ELF-1 (cell line): ENCODE measurements around the gene FAM222A.
A peak's percentile ranks its signal among the peaks of the same experiment; 100 is the strongest.

ENCODE experiments used
- DNase-seq: peaks from one replicate; pipeline ENCODE4 v3.0.0-alpha.2; 2016; ENCODE audit warnings: low read depth, low spot score

Gene FAM222A

DNA sequence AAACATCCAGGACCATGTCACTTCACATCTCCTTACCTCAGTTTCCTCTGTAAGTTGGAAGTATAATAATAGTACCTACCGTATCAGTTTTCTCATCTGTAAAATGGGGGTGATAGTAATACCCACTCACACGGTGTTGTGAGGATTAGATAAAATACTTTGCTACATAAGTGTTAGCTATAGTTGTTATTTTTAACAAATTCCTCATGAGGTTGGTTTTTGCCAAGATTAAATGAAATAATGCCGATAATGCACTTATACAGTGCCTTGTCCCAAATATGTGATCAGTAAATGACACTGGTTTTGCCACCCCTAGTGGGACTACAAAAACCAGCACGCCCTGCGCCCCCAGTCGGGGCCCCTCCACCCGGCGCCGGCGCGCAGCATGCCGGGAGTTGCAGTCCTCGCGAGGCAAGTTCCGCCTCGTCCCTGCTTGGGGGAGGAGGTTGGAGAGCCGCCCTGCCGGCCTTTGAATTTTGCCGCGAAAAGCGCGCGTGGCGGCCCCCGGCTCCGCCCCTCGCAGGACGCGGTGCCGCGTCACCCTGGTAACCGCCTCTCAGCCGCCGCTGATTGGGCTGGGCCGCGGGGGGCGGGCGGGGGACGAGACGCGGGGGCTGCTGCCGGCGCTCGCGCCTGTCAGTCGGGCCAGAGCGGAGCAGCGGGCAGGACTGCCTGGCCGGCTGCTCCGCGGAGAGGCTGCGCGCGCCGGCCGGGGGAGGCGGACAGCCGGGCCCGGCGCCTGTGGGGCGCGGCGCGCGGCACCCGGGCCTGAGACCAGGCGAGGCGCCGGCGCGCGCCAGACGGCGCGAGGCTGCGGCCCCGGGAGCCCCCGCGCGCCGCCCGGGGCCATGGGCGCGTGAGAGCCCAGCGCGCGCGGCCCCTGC, at the start of gene FAM222A:
Gene FAM222A (plus strand): TSS at position 639 of the 884 bp plus-strand sequence. CDS start 30,322 bp downstream, outside the sequence.
- peak; percentile 99 for DNase-seq

DNA sequence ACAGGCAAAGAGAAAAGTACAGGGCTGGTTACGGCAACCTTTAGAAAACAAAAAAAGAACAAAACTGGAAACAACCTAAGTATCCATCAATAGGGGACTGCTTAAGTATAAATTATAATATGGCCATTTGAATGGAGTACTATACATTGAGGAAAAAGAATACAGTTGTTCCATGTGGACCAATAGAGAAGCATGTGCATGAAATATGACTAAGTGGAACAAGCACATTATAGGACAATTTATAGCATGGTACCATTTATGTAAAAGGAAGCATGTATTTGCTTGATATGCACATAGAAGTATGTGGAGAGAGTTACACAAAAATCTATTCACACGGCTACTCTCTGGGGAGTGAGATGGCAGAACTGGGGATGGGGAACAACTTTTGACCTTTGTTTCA, 49.2 kb upstream of the FAM222A start:
- DNase-seq, result no peak

- no peak for DNase-seq
Observed at GRCh38 chr12:109666068-109666467, 47.6 kb upstream of the FAM222A start.

DNA sequence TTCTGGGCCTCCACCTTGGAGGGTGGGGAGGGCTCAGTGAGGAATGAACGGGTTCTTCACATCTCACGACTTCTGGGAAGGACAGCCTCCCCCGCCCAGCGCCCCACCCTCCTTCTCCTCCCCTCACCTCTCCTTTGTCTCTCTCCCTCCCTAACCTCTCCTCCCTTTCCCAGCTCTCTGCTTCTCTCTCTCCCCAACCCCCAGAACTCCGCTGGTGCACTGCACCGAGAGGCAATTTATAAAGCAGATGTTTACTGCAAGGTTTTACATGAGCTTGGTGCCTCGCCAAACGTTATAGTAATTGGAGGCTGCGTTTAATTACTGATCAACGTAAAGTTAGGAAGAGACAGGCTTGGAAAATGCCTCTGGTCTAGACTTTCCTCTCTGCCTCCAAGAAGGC, 42.9 kb upstream of the FAM222A start:
- peak; percentile 37 for DNase-seq

- DNase-seq, result no peak
Observed at GRCh38 chr12:109671502-109671901, 42.1 kb upstream of the FAM222A start.

DNA sequence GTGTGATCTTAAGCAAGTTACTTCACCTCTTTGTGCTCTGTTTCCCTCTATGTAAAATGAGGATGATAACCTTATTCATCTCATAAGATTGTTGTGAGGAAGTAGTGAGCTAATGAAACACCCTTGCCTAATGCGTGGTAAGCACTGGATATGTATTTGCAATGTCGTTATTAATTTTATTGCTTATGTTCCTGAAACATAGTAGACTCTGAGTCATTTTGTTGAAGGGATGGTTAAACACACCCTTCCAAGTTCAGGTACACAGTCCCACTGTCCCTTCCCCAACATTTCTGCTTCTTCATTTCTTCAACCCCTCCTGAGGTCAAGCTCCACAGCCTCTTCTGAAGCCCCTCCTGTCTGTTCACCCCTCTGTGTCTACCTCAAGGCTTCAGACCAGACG, 40.2 kb upstream of the FAM222A start:
- DNase-seq, result no peak

DNA sequence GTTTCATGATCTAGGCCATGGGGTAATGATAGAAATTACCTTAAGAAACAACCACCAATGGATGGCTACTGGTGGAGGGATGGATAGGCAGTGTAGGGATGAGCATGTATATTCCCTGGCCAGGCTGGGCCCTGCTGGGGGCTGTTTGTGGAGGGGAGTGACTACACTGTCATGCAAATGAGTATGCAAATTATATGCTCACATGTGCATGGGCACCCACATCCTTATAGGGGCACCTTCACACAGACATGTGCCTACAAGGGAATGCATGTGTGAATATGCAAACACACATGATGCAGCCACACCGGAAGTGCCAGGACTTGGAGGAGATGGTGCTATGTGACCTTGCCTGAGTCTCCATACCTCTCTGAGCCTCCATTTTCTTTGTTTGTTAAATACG, 39.7 kb upstream of the FAM222A start:
- DNase-seq, result no peak

DNA sequence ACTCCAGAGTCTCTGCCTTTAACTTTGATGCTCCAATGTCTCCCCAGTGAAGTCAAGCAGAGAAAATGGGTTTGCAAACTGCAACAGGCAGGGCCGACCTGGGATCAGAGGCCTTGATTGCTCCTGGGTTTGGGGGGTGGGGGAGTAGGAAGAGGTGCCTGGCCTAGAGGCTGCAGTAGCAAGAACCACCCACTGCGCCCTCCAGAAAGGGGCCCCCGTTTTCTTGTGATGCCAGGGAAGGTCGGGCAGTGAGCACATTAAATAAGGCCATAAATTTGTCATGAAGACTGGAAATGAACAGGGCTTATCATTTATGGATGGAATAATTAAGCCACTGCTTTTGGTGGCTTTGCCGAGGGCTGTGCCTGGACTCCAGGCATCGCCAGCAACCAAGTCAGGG, 38.2 kb upstream of the FAM222A start:
- DNase-seq, result no peak

- DNase-seq, result no peak
Observed at GRCh38 chr12:109677279-109677691, 36.3 kb upstream of the FAM222A start.

- DNase-seq, result peak; percentile 32
Observed at GRCh38 chr12:109678719-109679118, 34.9 kb upstream of the FAM222A start.

DNA sequence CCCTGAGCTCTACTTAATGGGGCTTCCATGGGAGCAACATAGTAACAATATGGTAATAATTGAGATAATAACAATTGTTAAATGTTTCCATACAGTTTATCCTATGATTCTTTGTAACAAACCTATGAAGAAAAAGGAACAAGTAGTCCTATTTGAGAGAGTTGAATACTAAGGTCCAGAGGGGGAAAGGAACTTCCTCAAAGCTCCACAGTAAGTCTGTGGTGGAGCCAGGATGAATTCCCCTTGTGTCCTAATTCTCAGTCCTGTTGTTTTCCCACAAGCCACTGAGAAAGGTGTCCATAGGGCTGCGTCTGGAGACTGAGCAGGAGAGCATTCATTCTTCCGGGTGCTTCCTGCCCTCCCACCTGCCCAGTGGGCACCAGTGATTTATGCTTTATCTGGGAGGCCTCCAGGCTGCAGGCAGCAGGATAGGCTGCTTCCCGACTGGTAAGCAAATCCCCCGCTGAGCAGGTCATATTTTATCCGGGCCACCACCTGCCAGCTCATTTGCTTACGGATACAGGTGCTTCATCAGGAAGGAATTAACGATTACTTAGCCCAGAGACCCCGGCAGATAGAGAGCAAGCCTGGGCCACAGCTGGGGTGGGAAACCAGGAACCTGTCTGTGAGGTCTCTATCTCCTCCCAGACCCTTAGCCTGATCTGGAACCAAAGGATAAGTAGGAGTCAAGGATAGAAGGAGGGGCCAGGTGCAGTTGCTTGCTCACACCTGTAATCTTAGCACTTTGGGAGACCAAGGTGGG, 33.9 kb upstream of the FAM222A start:
- DNase-seq, result no peak

DNA sequence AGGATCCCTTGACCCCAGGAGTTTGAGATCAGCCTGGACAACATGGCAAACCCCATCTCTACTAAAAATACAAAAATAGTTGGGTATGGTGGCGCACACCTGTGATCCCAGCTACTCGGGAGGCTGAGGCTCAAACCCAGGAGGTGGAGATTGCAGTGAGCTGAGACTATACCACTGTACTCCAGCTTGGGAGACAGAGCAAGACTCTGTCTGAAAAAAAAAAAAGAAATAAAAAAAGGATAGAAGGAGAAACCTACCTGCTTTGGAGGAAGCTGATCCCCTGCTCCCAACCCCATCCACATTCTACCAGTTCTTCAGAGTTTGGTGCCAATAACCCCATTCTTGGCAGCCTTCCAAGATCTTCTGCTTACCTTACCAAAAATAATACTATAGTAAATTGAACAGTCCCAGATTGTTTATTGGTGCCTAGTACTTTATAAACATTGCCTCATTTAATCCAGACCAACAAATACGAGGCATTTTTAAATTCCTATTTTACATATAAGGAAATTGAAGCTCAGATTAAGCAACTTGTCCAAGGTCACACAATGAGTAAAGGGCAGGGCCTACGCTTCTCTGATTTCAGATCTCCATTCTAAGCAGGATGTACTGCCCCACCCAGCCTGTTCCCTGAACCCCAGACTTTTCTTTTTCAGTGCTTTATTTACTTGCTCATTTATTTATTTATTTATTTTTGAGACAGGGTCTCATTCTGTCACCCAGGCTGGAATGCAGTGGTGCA, 33.2 kb upstream of the FAM222A start:
- no peak for DNase-seq

- DNase-seq, result no peak
Observed at GRCh38 chr12:109681986-109682707, 31.5 kb upstream of the FAM222A start.

- DNase-seq, result no peak
Observed at GRCh38 chr12:109682708-109683060, 30.9 kb upstream of the FAM222A start.

GRCh38 chr12:109683316-109683715, 30.3 kb upstream of the FAM222A start:
- no peak for DNase-seq

GRCh38 chr12:109685574-109686447, 27.8 kb upstream of the FAM222A start:
- no peak for DNase-seq

- DNase-seq, result no peak
Observed at GRCh38 chr12:109686523-109686922, 27.1 kb upstream of the FAM222A start.

- no peak for DNase-seq
Observed at GRCh38 chr12:109687250-109687649, 26.4 kb upstream of the FAM222A start.

- no peak for DNase-seq
Observed at GRCh38 chr12:109689426-109689825, 24.2 kb upstream of the FAM222A start.

DNA sequence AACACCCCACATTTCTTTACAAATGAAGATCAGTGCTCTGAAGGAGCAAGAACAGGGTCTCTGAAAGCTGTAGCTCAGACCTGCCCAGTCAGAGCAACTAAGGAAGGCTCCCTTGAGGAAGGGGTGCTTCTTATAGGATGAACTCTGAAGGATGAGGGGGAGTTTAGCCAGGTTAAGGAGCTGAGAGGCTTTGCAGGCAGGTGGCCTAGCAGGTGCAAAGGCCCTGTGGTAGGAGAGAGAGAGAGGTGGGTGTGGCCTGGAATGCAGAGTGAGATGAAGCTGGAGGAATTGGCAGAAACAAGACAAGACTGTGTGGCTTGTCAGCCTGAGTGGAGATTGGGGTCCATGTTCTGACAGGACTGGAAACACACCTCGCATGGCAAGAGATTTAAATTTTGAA, 20.5 kb upstream of the FAM222A start:
- DNase-seq, result no peak
